Measurements from ENCODE around the gene GYS1. TPM values are rescaled to one million over a fixed set of nuclear protein-coding genes. Genes with fewer than 3 reads are reported as not detected.

The GYS1 gene
- total RNA-seq, result 66.0 and 128 TPM in 2 replicates

GRCh38 chr19:48993175-48994034 is at the start of gene GYS1, which contains the start of gene RUVBL2:
TSS of gene GYS1 (minus strand) at chr19:48993309. CDS start at chr19:48993112, 197 bp downstream.
TSS of gene RUVBL2 (plus strand) at chr19:48993887. CDS start at chr19:48993912, 25 bp downstream.

GRCh38 chr19:49036815-49037214 is 43.7 kb upstream of the GYS1 start, which contains the start of gene CGB1:
TSS of gene CGB1 (minus strand) at chr19:49036895. CDS start at chr19:49036711, 184 bp downstream.

GRCh38 chr19:49031642-49032301 is 38.7 kb upstream of the GYS1 start, which contains the start of gene CGB2:
TSS of gene CGB2 (plus strand) at chr19:49031890. CDS start at chr19:49032096, 206 bp downstream.

DNA sequence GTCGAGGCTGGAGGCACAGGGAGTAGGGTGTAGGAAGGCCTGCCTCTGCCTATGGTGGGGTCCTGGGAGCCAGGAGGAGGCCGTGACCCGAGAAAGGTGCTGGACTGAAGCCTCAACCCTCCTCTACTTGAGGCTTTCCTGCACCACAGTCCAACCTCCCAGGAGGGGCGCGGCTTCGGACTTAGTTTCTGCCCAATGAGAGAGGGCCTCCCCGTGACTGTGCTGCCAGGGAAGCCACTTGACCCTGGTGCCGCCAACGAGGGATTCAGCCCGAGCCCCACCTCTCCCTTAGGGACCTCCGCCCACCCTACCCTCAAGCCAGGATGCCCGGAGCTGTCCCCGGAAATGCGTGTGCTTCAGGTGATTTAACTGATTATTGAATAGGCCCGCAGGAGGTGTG is 31.1 kb upstream of the GYS1 start, which contains the start of gene CGB3:
Gene CGB3 (minus strand): TSS at position 101 of the 400 bp plus-strand sequence. CDS start 362 bp downstream, outside the sequence.

DNA sequence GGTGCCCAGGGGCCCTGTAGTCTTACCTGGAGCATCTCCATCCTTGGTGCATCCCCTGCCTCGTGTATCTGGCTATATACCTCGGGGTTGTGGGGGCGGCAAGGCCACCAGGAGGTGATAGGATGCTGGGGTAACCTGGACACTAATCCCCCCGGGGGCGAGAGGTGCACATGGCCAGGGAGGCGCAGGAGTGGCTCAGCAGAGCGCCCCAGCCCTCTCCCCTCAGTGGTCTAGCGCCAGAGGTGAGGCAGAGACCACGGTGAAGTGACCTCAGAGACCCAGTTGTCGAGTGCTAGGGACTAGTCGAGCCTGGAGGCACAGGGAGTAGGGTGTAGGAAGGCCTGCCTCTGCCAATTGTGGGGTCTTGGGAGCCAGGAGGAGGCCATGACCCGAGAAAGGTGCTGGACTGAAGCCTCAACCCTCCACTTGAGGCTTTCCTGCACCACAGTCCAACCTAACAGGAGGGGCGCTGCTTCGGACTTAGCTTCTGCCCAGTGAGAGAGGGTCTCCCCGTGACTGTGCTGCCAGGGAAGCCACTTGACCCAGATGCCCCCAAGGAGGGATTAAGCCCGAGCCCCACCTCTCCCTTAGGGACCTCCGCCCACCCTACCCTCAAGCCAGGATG is 24.0 kb upstream of the GYS1 start, which contains the start of gene LHB:
Gene LHB (minus strand): TSS at position 51 of the 625 bp plus-strand sequence. CDS start 10 bp downstream, at position 41.

DNA sequence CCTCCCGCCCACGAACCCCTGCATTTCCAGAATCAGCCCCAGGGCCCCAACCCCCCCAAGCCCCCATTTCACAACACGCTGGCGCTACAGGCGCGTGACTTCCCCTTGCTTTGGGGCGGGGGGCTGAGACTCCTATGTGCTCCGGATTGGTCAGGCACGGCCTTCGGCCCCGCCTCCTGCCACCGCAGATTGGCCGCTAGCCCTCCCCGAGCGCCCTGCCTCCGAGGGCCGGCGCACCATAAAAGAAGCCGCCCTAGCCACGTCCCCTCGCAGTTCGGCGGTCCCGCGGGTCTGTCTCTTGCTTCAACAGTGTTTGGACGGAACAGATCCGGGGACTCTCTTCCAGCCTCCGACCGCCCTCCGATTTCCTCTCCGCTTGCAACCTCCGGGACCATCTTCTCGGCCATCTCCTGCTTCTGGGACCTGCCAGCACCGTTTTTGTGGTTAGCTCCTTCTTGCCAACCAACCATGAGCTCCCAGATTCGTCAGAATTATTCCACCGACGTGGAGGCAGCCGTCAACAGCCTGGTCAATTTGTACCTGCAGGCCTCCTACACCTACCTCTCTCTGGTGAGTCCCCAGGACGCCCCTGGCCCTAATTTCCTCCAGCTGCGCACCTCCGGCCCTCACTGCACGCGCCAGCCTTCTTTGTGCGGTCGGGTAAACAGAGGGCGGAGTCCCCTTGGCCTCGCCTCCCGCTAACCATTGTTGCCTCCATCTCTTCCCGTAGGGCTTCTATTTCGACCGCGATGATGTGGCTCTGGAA is 27.9 kb downstream of the GYS1 start, which contains the start of gene FTL:
Gene FTL (plus strand): TSS at position 270 of the 766 bp plus-strand sequence. CDS start 199 bp downstream, at position 469.

DNA sequence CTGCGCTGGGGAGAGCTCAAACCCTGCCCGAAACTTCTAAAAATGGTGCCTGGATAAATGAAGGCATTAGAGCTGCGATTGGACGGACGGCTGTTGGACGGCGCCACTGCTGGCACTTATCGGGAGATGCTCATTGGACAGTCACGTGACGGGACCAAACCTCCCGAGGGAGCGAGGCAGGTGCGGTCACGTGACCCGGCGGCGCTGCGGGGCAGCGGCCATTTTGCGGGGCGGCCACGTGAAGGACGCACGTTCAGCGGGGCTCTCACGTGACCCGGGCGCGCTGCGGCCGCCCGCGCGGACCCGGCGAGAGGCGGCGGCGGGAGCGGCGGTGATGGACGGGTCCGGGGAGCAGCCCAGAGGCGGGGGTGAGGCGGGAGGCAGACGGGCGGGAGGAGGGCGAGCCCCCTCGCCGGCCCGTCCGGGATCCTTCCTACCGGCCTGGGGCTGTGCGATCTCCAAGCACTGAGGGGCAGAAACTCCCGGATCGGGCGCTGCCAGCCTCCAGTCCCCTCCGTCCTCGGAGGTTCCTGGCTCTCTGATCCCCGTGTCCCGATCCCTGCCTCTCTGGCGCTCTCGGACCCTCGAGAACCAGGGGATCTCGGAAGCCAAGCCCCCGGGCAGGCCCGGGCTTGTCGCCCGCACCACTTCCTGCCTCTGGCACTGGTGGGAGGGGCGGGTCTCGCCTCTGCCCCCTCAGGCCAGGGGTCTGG is 38.4 kb downstream of the GYS1 start, which contains the start of gene BAX:
Gene BAX (plus strand): TSS at position 281 of the 713 bp plus-strand sequence. CDS start 54 bp downstream, at position 335.

GRCh38 chr19:48933382-48933932 is 59.7 kb downstream of the GYS1 start, which contains the start of gene DHDH:
TSS of gene DHDH (plus strand) at chr19:48933699. CDS start at chr19:48933722, 23 bp downstream.

Small RNA genes lying within 50 kb of the gene (small RNA-seq; reads per million reads assigned to genes)
- not detected for gene AC026803.1
- not detected for gene MIR6798

Other genes with a start within 250 kb of the GYS1 start
- gene IZUMO1, start 246.4 kb downstream of the GYS1 start, total RNA-seq, result 0.39 TPM in 1 of 2 replicates, not detected in the other
- 0.39 and 1.5 TPM in 2 replicates for gene FUT1, start 240.7 kb downstream of the GYS1 start, total RNA-seq
- 0.39 TPM in 1 of 2 replicates, not detected in the other for gene FGF21, start 237.8 kb downstream of the GYS1 start, total RNA-seq
- 15.7 and 22.6 TPM in 2 replicates for gene BCAT2, start 182.3 kb downstream of the GYS1 start, total RNA-seq
- gene HSD17B14, start 156.8 kb downstream of the GYS1 start, total RNA-seq, result 3.8 and 20.4 TPM in 2 replicates
- 1.2 and 3.9 TPM in 2 replicates for gene PLEKHA4, start 124.7 kb downstream of the GYS1 start, total RNA-seq
- gene PPP1R15A, start 120.9 kb downstream of the GYS1 start, total RNA-seq, result 28.7 and 75.8 TPM in 2 replicates
- 0.22 and 0.79 TPM in 2 replicates for gene TULP2, start 94.6 kb downstream of the GYS1 start, total RNA-seq
- gene NUCB1, start 93.0 kb downstream of the GYS1 start, total RNA-seq, result 169 and 326 TPM in 2 replicates
- 1.2 TPM in 1 of 2 replicates, not detected in the other for gene DHDH, start 59.6 kb downstream of the GYS1 start, total RNA-seq
- 41.6 and 99.3 TPM in 2 replicates for gene BAX, start 38.4 kb downstream of the GYS1 start, total RNA-seq
- gene FTL, start 28.0 kb downstream of the GYS1 start, total RNA-seq, result 1,769 and 2,040 TPM in 2 replicates
- 108 and 286 TPM in 2 replicates for gene RUVBL2, start 578 bp upstream of the GYS1 start, total RNA-seq
- gene LHB, start 23.8 kb upstream of the GYS1 start, total RNA-seq, result not detected in 2 replicates
- gene CGB3, start 31.0 kb upstream of the GYS1 start, total RNA-seq, result not detected in 2 replicates
- not detected in 2 replicates for gene CGB2, start 38.6 kb upstream of the GYS1 start, total RNA-seq
- gene CGB1, start 43.6 kb upstream of the GYS1 start, total RNA-seq, result not detected in 2 replicates
- gene CGB5, start 50.5 kb upstream of the GYS1 start, total RNA-seq, result 0.39 TPM in 1 of 2 replicates, not detected in the other
- gene CGB8, start 55.8 kb upstream of the GYS1 start, total RNA-seq, result 0.39 and 2.3 TPM in 2 replicates
- gene CGB7, start 64.4 kb upstream of the GYS1 start, total RNA-seq, result 2.2 and 4.7 TPM in 2 replicates
- 6.7 and 20.8 TPM in 2 replicates for gene NTF4, start 71.5 kb upstream of the GYS1 start, total RNA-seq
- gene KCNA7, start 79.4 kb upstream of the GYS1 start, total RNA-seq, result under 0.01 TPM in 1 of 2 replicates, not detected in the other
- gene SNRNP70, start 92.1 kb upstream of the GYS1 start, total RNA-seq, result 147 and 205 TPM in 2 replicates
- gene LIN7B, start 121.1 kb upstream of the GYS1 start, total RNA-seq, result 5.1 and 13.0 TPM in 2 replicates
- gene C19orf73, start 125.8 kb upstream of the GYS1 start, total RNA-seq, result 1.2 and 1.3 TPM in 2 replicates
- 8.1 and 10.2 TPM in 2 replicates for gene PPFIA3, start 126.2 kb upstream of the GYS1 start, total RNA-seq
- gene HRC, start 162.1 kb upstream of the GYS1 start, total RNA-seq, result 0.11 and 0.39 TPM in 2 replicates
- 35.0 and 36.5 TPM in 2 replicates for gene TRPM4, start 164.5 kb upstream of the GYS1 start, total RNA-seq